ENCODE data around the gene ARHGEF17. TPM values are rescaled to one million over a fixed set of nuclear protein-coding genes. Genes with fewer than 3 reads are reported as not detected.

ARHGEF17 gene
- total and polyA plus RNA-seq, 10 donors, result 5.1 to 48.5 (median 29.0) TPM

- no peaks in the 10 kb centered on the region for H3K27me3 ChIP-seq (replicated peaks in 1 of 7)
- H3K9me3 ChIP-seq, result no peaks in the 10 kb centered on the region
- intact Hi-C loops (cut with DNase I; ENCODE audit: low total_unique reads), result no loop called here
- H3K4me3 ChIP-seq, result no peak overlapping the region
- no peaks in the 10 kb centered on the region for H3K36me3 ChIP-seq
- no peak for DNase-seq
- peak overlapping the region; percentile 57 to 83 (median 74) for H3K27ac ChIP-seq
- H3K4me1 ChIP-seq, result peaks cover 23 to 94% (median 58%) of the 10 kb centered on the region in 6 donors
- no peak for TF ChIP-seq POLR2A (IDR thresholded peaks at IDR 0.05)
- TF ChIP-seq POLR2AphosphoS5 (IDR thresholded peaks at IDR 0.05), result no peak
- no peak for TF ChIP-seq CTCF (IDR thresholded peaks at IDR 0.05 in 8 of 11, conservative IDR thresholded peaks at IDR 0.05 in 3 of 11)
- 46 to 67% (median 62%) methylated on average over 7 of the region's 7 CpGs for WGBS, 5 donors
These were observed 14.6 kb downstream of the ARHGEF17 start for GRCh38 chr11:73322382-73323306.

- Histone ChIP-seq H3K36me3 (no peaks in the 10 kb centered on the region), H3K9me3 (no peaks in the 10 kb centered on the region), H3K4me3 (no peak overlapping the region), H3K4me1 (peaks cover 23 to 94% (median 58%) of the 10 kb centered on the region in 6 donors), H3K27ac (peak overlapping the region; percentile 57 to 83 (median 74)), H3K27me3 (replicated peaks in 1 of 7) (no peaks in the 10 kb centered on the region)
- peak; percentile 82 for DNase-seq
- 19 to 56% (median 50%) methylated on average over 11 to 14 of the region's 14 CpGs for WGBS, 5 donors
- intact Hi-C loops (cut with DNase I; ENCODE audit: low total_unique reads), result no loop called here
- TF ChIP-seq POLR2AphosphoS5 (IDR thresholded peaks at IDR 0.05) (peak; percentile 69 to 81 (median 79)), CTCF (IDR thresholded peaks at IDR 0.05 in 8 of 11, conservative IDR thresholded peaks at IDR 0.05 in 3 of 11) (no peak)
These were observed 15.4 kb downstream of the ARHGEF17 start for GRCh38 chr11:73323464-73323863.

- Histone ChIP-seq H3K4me1 (peaks cover 23 to 93% (median 57%) of the 10 kb centered on the region in 6 donors), H3K9me3 (no peaks in the 10 kb centered on the region), H3K4me3 (no peak overlapping the region), H3K27me3 (replicated peaks in 1 of 7) (no peaks in the 10 kb centered on the region), H3K36me3 (no peaks in the 10 kb centered on the region), H3K27ac (peak overlapping the region; percentile 42 to 83 (median 74))
- intact Hi-C loops (cut with DNase I; ENCODE audit: low total_unique reads), result no loop called here
- WGBS, 5 donors, result 66 to 83% (median 75%) methylated on average over 8 to 9 of the region's 9 CpGs
- DNase-seq, result no peak
- TF ChIP-seq CTCF (IDR thresholded peaks at IDR 0.05 in 8 of 11, conservative IDR thresholded peaks at IDR 0.05 in 3 of 11) (no peak), POLR2AphosphoS5 (IDR thresholded peaks at IDR 0.05) (no peak)
These were observed 16.0 kb downstream of the ARHGEF17 start for GRCh38 chr11:73324116-73324515.

GRCh38 chr11:73324665-73325035 lies 16.6 kb downstream of the ARHGEF17 start:
- no peaks in the 10 kb centered on the region for H3K27me3 ChIP-seq (replicated peaks in 1 of 7)
- no peak for TF ChIP-seq CTCF (IDR thresholded peaks at IDR 0.05 in 8 of 11, conservative IDR thresholded peaks at IDR 0.05 in 3 of 11)
- no peak for TF ChIP-seq POLR2AphosphoS5 (IDR thresholded peaks at IDR 0.05)
- TF ChIP-seq POLR2A (IDR thresholded peaks at IDR 0.05), result no peak
- H3K4me3 ChIP-seq, result no peak overlapping the region
- H3K36me3 ChIP-seq, result no peaks in the 10 kb centered on the region
- no peak for DNase-seq
- no peaks in the 10 kb centered on the region for H3K9me3 ChIP-seq
- WGBS, 5 donors, result 79 to 97% (median 86%) methylated on average over 2 of the region's 2 CpGs
- intact Hi-C loops (cut with DNase I; ENCODE audit: low total_unique reads), result no loop called here
- peak overlapping the region; percentile 42 to 83 (median 74) for H3K27ac ChIP-seq
- peaks cover 23 to 95% (median 59%) of the 10 kb centered on the region in 6 donors for H3K4me1 ChIP-seq

Measured in spleen (tissue), 11 donors.